Ishikawa (cell line): Measurements from ENCODE around the gene VSIG8.

Source experiments
- CEBPB ChIP-seq: IDR thresholded peaks from 2 replicates; pipeline ENCODE4 v1.6.1; 2012
- CREB1 ChIP-seq: IDR thresholded peaks from 2 replicates; pipeline ENCODE4 v1.6.1; 2012; ENCODE audit warnings: low read depth
- EGR1 ChIP-seq: IDR thresholded peaks from 2 replicates; pipeline ENCODE4 v1.6.1; 2012
- EP300 ChIP-seq: IDR thresholded peaks from 2 replicates; pipeline ENCODE4 v1.6.1; 2012; ENCODE audit warnings: borderline replicate concordance
- FOXM1 ChIP-seq: IDR thresholded peaks from 2 replicates; pipeline ENCODE4 v1.6.1; 2012; ENCODE audit warnings: low read depth, borderline replicate concordance
- MAX ChIP-seq: IDR thresholded peaks from 2 replicates; pipeline ENCODE4 v1.6.1; 2012
- NFIC ChIP-seq: IDR thresholded peaks from 2 replicates; pipeline ENCODE4 v1.6.1; 2012
- RAD21 ChIP-seq: IDR thresholded peaks from 2 replicates; pipeline ENCODE4 v1.6.1; 2012; ENCODE audit warnings: low read depth
- REST ChIP-seq: IDR thresholded peaks from 2 replicates; pipeline ENCODE4 v1.6.1; 2012; ENCODE audit warnings: low read depth, mild to moderate bottlenecking
- TAF1 ChIP-seq: IDR thresholded peaks from 2 replicates; pipeline ENCODE4 v1.6.1; 2012; ENCODE audit warnings: low read depth, mild to moderate bottlenecking
- TCF12 ChIP-seq: IDR thresholded peaks from 2 replicates; pipeline ENCODE4 v1.6.1; 2012; ENCODE audit warnings: low read depth
- TEAD4 ChIP-seq: IDR thresholded peaks from 2 replicates; pipeline ENCODE4 v1.6.1; 2012
- YY1 ChIP-seq: IDR thresholded peaks from 2 replicates; pipeline ENCODE4 v1.6.1; 2012; ENCODE audit warnings: low read depth
- ZBTB7A ChIP-seq: IDR thresholded peaks from 2 replicates; pipeline ENCODE4 v1.6.1; 2012; ENCODE audit warnings: low read depth
- TF ChIP-seq, protein P1 (sequence below): IDR thresholded peaks from 2 replicates; pipeline ENCODE4 v1.6.1; 2012

The VSIG8 gene

GRCh38 chr1:159861218-159861617 lies 1.2 kb downstream of the VSIG8 start:
- TF ChIP-seq NFIC (no peak), EGR1 (no peak), MAX (no peak), TEAD4 (no peak), EP300 (no peak)

GRCh38 chr1:159860456-159860855 lies 2.0 kb downstream of the VSIG8 start:
- TF ChIP-seq MAX (no peak), CEBPB (no peak), FOXM1 (no peak), TCF12 (no peak), ZBTB7A (no peak)

DNA sequence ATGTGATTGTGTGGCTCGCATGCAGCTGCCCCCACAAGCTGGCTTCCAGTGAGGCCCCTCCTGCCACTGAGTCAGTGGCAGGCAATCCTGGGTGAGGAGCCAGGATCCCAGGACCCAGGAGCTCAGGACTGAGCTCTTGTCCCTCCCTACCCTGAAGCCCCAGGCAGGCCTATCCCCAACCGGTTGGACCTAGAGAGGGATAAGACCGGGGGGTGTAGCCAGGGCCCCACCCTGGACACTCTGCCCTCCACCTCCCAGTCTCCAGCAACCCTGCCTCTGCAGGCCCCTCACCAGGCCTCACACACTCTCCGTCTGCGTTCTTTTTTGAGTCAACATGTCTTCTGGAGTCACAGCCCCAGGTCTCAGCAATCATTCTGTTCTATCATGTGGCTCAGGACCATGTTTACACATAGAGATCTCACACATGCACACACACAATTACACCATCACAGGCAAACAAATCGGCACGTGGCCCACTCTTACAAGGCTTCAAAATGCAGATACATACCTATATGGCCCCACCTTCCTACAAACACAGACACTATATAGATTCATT lies 2.6 kb downstream of the VSIG8 start:
- TF ChIP-seq CREB1 (no peak), EP300 (no peak), YY1 (no peak), RAD21 (no peak), CEBPB (no peak), FOXM1 (no peak), NFIC (no peak), EGR1 (no peak), REST (no peak), TEAD4 (no peak), TAF1 (no peak), MAX (no peak), ZBTB7A (no peak), TCF12 (no peak)
- TF ChIP-seq, protein P1, sequence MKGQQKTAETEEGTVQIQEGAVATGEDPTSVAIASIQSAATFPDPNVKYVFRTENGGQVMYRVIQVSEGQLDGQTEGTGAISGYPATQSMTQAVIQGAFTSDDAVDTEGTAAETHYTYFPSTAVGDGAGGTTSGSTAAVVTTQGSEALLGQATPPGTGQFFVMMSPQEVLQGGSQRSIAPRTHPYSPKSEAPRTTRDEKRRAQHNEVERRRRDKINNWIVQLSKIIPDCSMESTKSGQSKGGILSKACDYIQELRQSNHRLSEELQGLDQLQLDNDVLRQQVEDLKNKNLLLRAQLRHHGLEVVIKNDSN, result no peak

DNA sequence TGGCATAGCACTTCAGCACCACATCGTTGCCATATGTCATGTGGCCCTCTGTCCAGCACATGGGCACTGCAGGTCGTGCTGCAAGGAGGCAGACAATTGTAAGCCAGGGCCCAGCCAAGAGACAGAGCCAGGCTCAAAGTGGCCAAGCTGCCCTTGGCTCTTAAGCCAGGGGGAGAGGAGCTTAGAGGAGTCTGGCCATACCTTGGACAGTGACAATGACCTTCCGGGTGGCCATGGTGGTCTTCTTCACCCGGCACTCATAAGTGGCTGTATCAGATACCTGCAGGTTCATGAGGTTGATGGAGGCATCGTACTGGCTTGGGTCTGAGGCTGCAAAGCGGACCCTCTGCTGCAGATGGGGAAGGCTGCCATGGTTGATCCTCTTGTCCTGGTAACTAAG lies 4.6 kb downstream of the VSIG8 start:
- TF ChIP-seq REST (peak; percentile 57), MAX (no peak)

- no peak for TF ChIP-seq NFIC
- no peak for TF ChIP-seq MAX
- no peak for TF ChIP-seq ZBTB7A
- TF ChIP-seq RAD21, result no peak
- TF ChIP-seq CEBPB, result no peak
- no peak for TF ChIP-seq TEAD4
- TF ChIP-seq TCF12, result no peak
- no peak for TF ChIP-seq FOXM1
- no peak for TF ChIP-seq EP300
- no peak for TF ChIP-seq YY1
- no peak for TF ChIP-seq CREB1
- no peak for TF ChIP-seq TAF1
- TF ChIP-seq EGR1, result no peak
- no peak for TF ChIP-seq REST
- TF ChIP-seq, protein P1, result no peak
Measured at GRCh38 chr1:159856576-159856975, 5.9 kb downstream of the VSIG8 start.
